H1 (cell line): ENCODE data around the gene ZNF232. TPM values are rescaled to one million over a fixed set of nuclear protein-coding genes. Genes with fewer than 3 reads are reported as not detected.
"Not testable (repeated sequence)": the region's sequence is repeated elsewhere in the genome, so short reads cannot be mapped to it uniquely, and the experiment has no call there.

Experiments
- CTCF ChIA-PET: fragments of 300-600 bp; sonication (Branson Sonifier 250); formaldehyde crosslinking; loops from one replicate; lab custom pipeline; 2021; ENCODE audit not compliant: partially characterized antibody; lab: Charles Lee
- POLR2A ChIA-PET: fragments of 300-600 bp; sonication (Branson Sonifier 250); formaldehyde crosslinking; loops from one replicate; lab custom pipeline; 2021; ENCODE audit warnings: inconsistent platforms; ENCODE audit not compliant: partially characterized antibody; lab: Charles Lee
- DNase-seq, 2 experiments: peaks; one replicate each; pipeline versions ENCODE4 v3.0.0 to v3.0.0-alpha.2; 2010 to 2022; ENCODE audit warnings: low spot score in 2 of 2, low read depth in 1 of 2, mixed read lengths in 1 of 2
- FAIRE-seq: peaks from 2 replicates; lab custom pipeline; 2011; peaks lifted over from hg19 to GRCh38; lab: Jason Lieb, UNC
- H2AFZ ChIP-seq: 2 replicates; pipeline ENCODE4 v1.8.1; 2012; ENCODE audit warnings: low read length, inconsistent platforms
- H2AK5ac ChIP-seq: 2 replicates; pipeline ENCODE4 v1.6.1; 2013; ENCODE audit warnings: low read depth, low read length
- H2BK120ac ChIP-seq: replicated peaks from 2 replicates; pipeline ENCODE3; 2013; ENCODE audit warnings: low read depth, low read length, inconsistent platforms
- H2BK12ac ChIP-seq: 2 replicates; pipeline ENCODE4 v1.6.1; 2013; ENCODE audit warnings: low read depth, low read length
- H2BK15ac ChIP-seq: 2 replicates; pipeline ENCODE4 v1.6.1; 2013; ENCODE audit warnings: low read length
- H2BK20ac ChIP-seq: 2 replicates; pipeline ENCODE4 v1.6.1; 2013; ENCODE audit warnings: low read length
- H2BK5ac ChIP-seq: 2 replicates; pipeline ENCODE4 v1.6.1; 2013; ENCODE audit warnings: low read depth, low read length
- H3K14ac ChIP-seq: 2 replicates; pipeline ENCODE4 v1.6.1; 2013; ENCODE audit warnings: inconsistent platforms; ENCODE audit not compliant: insufficient read length
- H3K18ac ChIP-seq: 2 replicates; pipeline ENCODE4 v1.6.1; 2013; ENCODE audit warnings: low read length; ENCODE audit errors: extremely low read depth
- H3K23ac ChIP-seq: 2 replicates; pipeline ENCODE4 v1.6.1; 2013; ENCODE audit warnings: inconsistent platforms; ENCODE audit not compliant: insufficient read length
- H3K23me2 ChIP-seq: 2 replicates; pipeline ENCODE4 v1.6.1; 2013; ENCODE audit warnings: low read depth, low read length
- H3K27ac ChIP-seq: 2 replicates; pipeline ENCODE4 v1.6.1; 2011; ENCODE audit warnings: low read depth, low read length, inconsistent platforms
- H3K27me3 ChIP-seq, 4 experiments: replicated peaks in 1 of 4; 1 replicate in 1 of 4; 2 replicates in 3 of 4; pipeline versions ENCODE4 v1.6.1 to v1.8.1; 2011 to 2013; ENCODE audit warnings: low read length in 3 of 4, mild to moderate bottlenecking in 3 of 4, inconsistent platforms in 2 of 4, mixed read lengths in 2 of 4, moderate library complexity in 1 of 4; ENCODE audit not compliant: control insufficient read depth in 3 of 4, insufficient read depth in 3 of 4; ENCODE audit errors: extremely low read depth in 1 of 4
- H3K36me3 ChIP-seq, 4 experiments: 2 replicates each; pipeline versions ENCODE4 v1.6.1 to v1.8.1; 2011 to 2013; ENCODE audit warnings: mild to moderate bottlenecking in 4 of 4, low read length in 3 of 4, moderate library complexity in 2 of 4, control low read depth in 1 of 4, inconsistent platforms in 1 of 4; ENCODE audit not compliant: insufficient read depth in 4 of 4, control insufficient read depth in 2 of 4
- H3K4ac ChIP-seq: replicated peaks from 2 replicates; pipeline ENCODE3; 2013; ENCODE audit warnings: low read length, low read depth, mixed read lengths, inconsistent platforms; ENCODE audit not compliant: insufficient read length
- H3K4me1 ChIP-seq, 4 experiments: replicated peaks in 1 of 4; 1 replicate in 1 of 4; 2 replicates in 3 of 4; pipeline versions ENCODE4 v1.6.1 to v1.8.1; 2011 to 2013; ENCODE audit warnings: low read length in 3 of 4, inconsistent platforms in 2 of 4, mixed read lengths in 1 of 4; ENCODE audit not compliant: insufficient read depth in 4 of 4, control insufficient read depth in 3 of 4
- H3K4me2 ChIP-seq, 2 experiments: 2 replicates each; pipeline versions ENCODE4 v1.6.1 to v1.8.1; 2011 to 2013; ENCODE audit warnings: low read depth in 2 of 2, low read length in 2 of 2, control low read depth in 1 of 2, inconsistent platforms in 1 of 2, mild to moderate bottlenecking in 1 of 2; ENCODE audit not compliant: insufficient read depth in 1 of 2
- H3K4me3 ChIP-seq, 4 experiments: fragments of 200-600, 300-600 bp in 1 of 4; sonication (generic), shearing (Covaris generic), sonication (Bioruptor Twin) in 1 of 4; 2 replicates each; pipeline versions ENCODE4 v1.5.1 to v1.8.1; 2011 to 2016; ENCODE audit warnings: low read length in 4 of 4, low read depth in 3 of 4, control low read depth in 2 of 4, inconsistent platforms in 2 of 4, mild to moderate bottlenecking in 2 of 4, mixed read lengths in 1 of 4, moderate library complexity in 1 of 4; ENCODE audit not compliant: insufficient read depth in 2 of 4; ENCODE audit errors: extremely low read depth in 1 of 4
- H3K56ac ChIP-seq: replicated peaks from 2 replicates; pipeline ENCODE3; 2013; ENCODE audit warnings: low read depth, mild to moderate bottlenecking, mixed read lengths, low read length, inconsistent platforms; ENCODE audit not compliant: insufficient read length
- H3K79me1 ChIP-seq: 2 replicates; pipeline ENCODE4 v1.6.1; 2013; ENCODE audit warnings: low read depth, low read length, control low read depth
- H3K79me2 ChIP-seq, 2 experiments: 2 replicates each; pipeline versions ENCODE4 v1.6.1 to v1.8.1; 2012 to 2013; ENCODE audit warnings: low read length in 2 of 2, mild to moderate bottlenecking in 2 of 2, inconsistent platforms in 1 of 2; ENCODE audit not compliant: insufficient read depth in 2 of 2, control insufficient read depth in 1 of 2
- H3K9ac ChIP-seq, 4 experiments: replicated peaks in 1 of 4; 1 replicate in 1 of 4; 2 replicates in 3 of 4; pipeline versions ENCODE4 v1.6.1 to v1.8.1; 2011 to 2013; ENCODE audit warnings: low read depth in 3 of 4, low read length in 3 of 4, control low read depth in 2 of 4, mild to moderate bottlenecking in 2 of 4, moderate library complexity in 2 of 4, inconsistent platforms in 1 of 4; ENCODE audit errors: extremely low read depth in 1 of 4
- H3K9me3 ChIP-seq, 2 experiments: 2 replicates each; pipeline versions ENCODE4 v1.6.1 to v1.8.1; 2012 to 2013; ENCODE audit warnings: mild to moderate bottlenecking in 2 of 2, moderate library complexity in 2 of 2, control low read depth in 1 of 2, inconsistent platforms in 1 of 2, low read depth in 1 of 2, low read length in 1 of 2, mixed read lengths in 1 of 2; ENCODE audit not compliant: insufficient read depth in 2 of 2
- H4K20me1 ChIP-seq, 2 experiments: replicated peaks in 1 of 2; 2 replicates each; pipeline versions ENCODE3 to v1.8.1; 2011 to 2013; ENCODE audit warnings: inconsistent platforms in 2 of 2, low read length in 2 of 2, mild to moderate bottlenecking in 1 of 2; ENCODE audit not compliant: insufficient read depth in 2 of 2, control insufficient read depth in 1 of 2
- H4K5ac ChIP-seq: 2 replicates; pipeline ENCODE4 v1.6.1; 2013; ENCODE audit warnings: low read length, low read depth, mixed read lengths, inconsistent platforms; ENCODE audit not compliant: insufficient read length
- H4K8ac ChIP-seq: 2 replicates; pipeline ENCODE4 v1.8.0; 2013; ENCODE audit warnings: mild to moderate bottlenecking, moderate library complexity, low read length, inconsistent platforms; ENCODE audit not compliant: insufficient read depth; ENCODE audit errors: extremely low read depth
- H4K91ac ChIP-seq: replicated peaks from 2 replicates; pipeline ENCODE3; 2013; ENCODE audit warnings: low read length, mixed read lengths, inconsistent platforms; ENCODE audit not compliant: insufficient read length
- WGBS, 2 experiments: shearing (Covaris generic) in 1 of 2; methylation state at CpG; one replicate each; pipeline versions ENCODE4 v1.1.6 to v1.1.7; 2013 to 2015; ENCODE audit warnings: low lambda C conversion rate in 2 of 2, mixed read lengths in 2 of 2, inconsistent platforms in 1 of 2, low coverage in 1 of 2, missing lambda C conversion rate in 1 of 2; ENCODE audit not compliant: insufficient replicate concordance in 2 of 2, insufficient coverage in 1 of 2, insufficient read length in 1 of 2; ENCODE audit errors: extremely low coverage in 1 of 2, missing lambda C conversion rate in 1 of 2; 5-methylcytosine and 5-hydroxymethylcytosine counted together
- polyA plus RNA-seq, 7 experiments: library from polyadenylated mRNA; depleted of rRNA in 3 of 7; stranded (reverse) in 5 of 7; unstranded in 2 of 7; fragments of >200 nt in 5 of 7; fragments of 200-250 nt in 2 of 7; gene quantifications; 1 replicate in 5 of 7; 2 replicates in 1 of 7; 4 replicates in 1 of 7; pipeline versions ENCODE4 v1.2.1 to v1.2.3, GENCODE V29; 2011 to 2013; ENCODE audit warnings: missing spikeins in 2 of 7, mixed read lengths in 2 of 7
- total RNA-seq: library from RNA; stranded (reverse); fragmentation: NEBNext Ultra II Directional; extraction: Animal tissue kit (Norgen Biotek cat#: 25700); gene quantifications from 2 replicates; pipeline ENCODE4 v1.2.1, GENCODE V29; 2021

The ZNF232 gene
- total and polyA plus RNA-seq, 2 of the 8 experiments (the other 6 are each of a cell fraction or from before 2014, with no cell fraction given) = 11.1 to 41.0 TPM

GRCh38 chr17:5146122-5146521 is 34.4 kb upstream of the ZNF232 start:
- H3K79me2 ChIP-seq, H2BK12ac ChIP-seq, H4K91ac ChIP-seq, H3K36me3 ChIP-seq, H3K4me3 ChIP-seq, H3K14ac ChIP-seq, H3K23ac ChIP-seq, DNase-seq, H2BK5ac ChIP-seq, H2AK5ac ChIP-seq, H2BK15ac ChIP-seq, H3K27me3 ChIP-seq, H3K18ac ChIP-seq, H2AFZ ChIP-seq, H3K4me2 ChIP-seq, H3K9ac ChIP-seq, H3K9me3 ChIP-seq, H3K4ac ChIP-seq, H3K4me1 ChIP-seq, H4K20me1 ChIP-seq, FAIRE-seq, CTCF ChIA-PET, H4K5ac ChIP-seq, H3K23me2 ChIP-seq, POLR2A ChIA-PET, H3K27ac ChIP-seq, H3K79me1 ChIP-seq, H4K8ac ChIP-seq, H2BK120ac ChIP-seq, H3K56ac ChIP-seq, H2BK20ac ChIP-seq: not testable (repeated sequence)
- 68% methylated on average over 1 of the region's 1 CpG; no CpG with 5 or more reads in 1 of the 2 experiments for WGBS, 2 experiments

GRCh38 chr17:5142877-5143276 is 31.2 kb upstream of the ZNF232 start:
- H3K23ac ChIP-seq, H2BK120ac ChIP-seq, H4K20me1 ChIP-seq, H3K27ac ChIP-seq, H3K27me3 ChIP-seq, CTCF ChIA-PET, H4K5ac ChIP-seq, H3K56ac ChIP-seq, H3K14ac ChIP-seq, H3K9ac ChIP-seq, H3K18ac ChIP-seq, H3K4me1 ChIP-seq, H2AFZ ChIP-seq, DNase-seq, H2BK20ac ChIP-seq, FAIRE-seq, H2BK12ac ChIP-seq, H3K4me3 ChIP-seq, H3K9me3 ChIP-seq, H3K36me3 ChIP-seq, H3K23me2 ChIP-seq, H3K79me1 ChIP-seq, H3K4ac ChIP-seq, H2AK5ac ChIP-seq, H2BK15ac ChIP-seq, H2BK5ac ChIP-seq, H4K91ac ChIP-seq, H3K79me2 ChIP-seq, POLR2A ChIA-PET, H4K8ac ChIP-seq, H3K4me2 ChIP-seq: not testable (repeated sequence)
- WGBS, 2 experiments = 57% methylated on average over 3 of the region's 18 CpGs; no CpG with 5 or more reads in 1 of the 2 experiments
